ENCODE results near the gene FBN2. TPM values are rescaled to one million over a fixed set of nuclear protein-coding genes. Genes with fewer than 3 reads are reported as not detected.

FBN2 gene
- total RNA-seq, 2 donors from 2014 or later, result 1.8 to 1.9 TPM

DNA sequence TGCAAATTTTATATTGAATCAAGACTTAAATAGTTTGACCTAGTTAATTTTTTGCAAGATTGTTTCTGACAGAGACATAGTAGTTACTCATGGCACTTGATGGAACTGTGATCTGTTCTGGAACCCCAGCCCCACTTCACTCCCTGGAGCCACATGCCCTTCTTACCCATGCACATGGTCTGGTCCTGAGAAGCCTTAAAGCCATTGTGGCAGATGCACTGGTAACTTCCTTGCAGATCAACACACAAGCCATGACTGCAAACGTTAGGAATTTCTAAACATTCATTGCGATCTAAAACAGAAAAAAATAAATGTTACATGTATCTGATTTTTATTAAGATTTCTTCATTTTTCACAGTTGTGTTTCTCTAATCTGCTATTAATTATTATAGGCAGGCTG, 233.3 kb downstream of the FBN2 start:
- no peak overlapping the region for H3K9ac ChIP-seq (ENCODE audit: low read depth in 2 of 2, low read length in 2 of 2)
- intact Hi-C loops (cut with DNase I), result no loop called here
- no peak overlapping the region for H3K4me3 ChIP-seq
- H3K27ac ChIP-seq, result no peak overlapping the region
- no peaks in the 10 kb centered on the region for H3K27me3 ChIP-seq
- H3K36me3 ChIP-seq, result no peaks in the 10 kb centered on the region
- H3K4me1 ChIP-seq, result no peaks in the 10 kb centered on the region
- no peak for DNase-seq
- TF ChIP-seq, protein P1, sequence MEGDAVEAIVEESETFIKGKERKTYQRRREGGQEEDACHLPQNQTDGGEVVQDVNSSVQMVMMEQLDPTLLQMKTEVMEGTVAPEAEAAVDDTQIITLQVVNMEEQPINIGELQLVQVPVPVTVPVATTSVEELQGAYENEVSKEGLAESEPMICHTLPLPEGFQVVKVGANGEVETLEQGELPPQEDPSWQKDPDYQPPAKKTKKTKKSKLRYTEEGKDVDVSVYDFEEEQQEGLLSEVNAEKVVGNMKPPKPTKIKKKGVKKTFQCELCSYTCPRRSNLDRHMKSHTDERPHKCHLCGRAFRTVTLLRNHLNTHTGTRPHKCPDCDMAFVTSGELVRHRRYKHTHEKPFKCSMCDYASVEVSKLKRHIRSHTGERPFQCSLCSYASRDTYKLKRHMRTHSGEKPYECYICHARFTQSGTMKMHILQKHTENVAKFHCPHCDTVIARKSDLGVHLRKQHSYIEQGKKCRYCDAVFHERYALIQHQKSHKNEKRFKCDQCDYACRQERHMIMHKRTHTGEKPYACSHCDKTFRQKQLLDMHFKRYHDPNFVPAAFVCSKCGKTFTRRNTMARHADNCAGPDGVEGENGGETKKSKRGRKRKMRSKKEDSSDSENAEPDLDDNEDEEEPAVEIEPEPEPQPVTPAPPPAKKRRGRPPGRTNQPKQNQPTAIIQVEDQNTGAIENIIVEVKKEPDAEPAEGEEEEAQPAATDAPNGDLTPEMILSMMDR (IDR thresholded peaks at IDR 0.05), result no peak
- no peaks in the 10 kb centered on the region for H3K9me3 ChIP-seq

DNA sequence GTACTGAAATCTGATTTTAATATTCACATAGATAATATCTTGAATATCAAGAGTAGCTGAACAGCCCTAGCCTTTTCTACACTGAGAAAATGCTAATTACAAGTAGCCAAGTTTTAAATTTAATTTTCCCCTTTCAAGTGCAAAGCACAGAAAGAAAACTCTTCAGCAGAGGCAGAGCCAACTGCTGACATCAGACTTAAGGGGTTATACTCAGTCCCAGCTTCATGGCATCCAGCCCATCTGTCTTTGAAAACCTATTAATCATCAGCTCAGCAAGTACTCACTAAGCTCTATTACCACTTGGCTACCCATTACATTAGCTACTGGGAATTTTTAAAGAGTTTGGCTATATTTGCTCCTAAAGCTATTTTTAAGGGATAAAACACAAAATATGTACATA, 234.0 kb downstream of the FBN2 start:
- no peak overlapping the region for H3K4me3 ChIP-seq
- no peak overlapping the region for H3K9ac ChIP-seq (ENCODE audit: low read depth in 2 of 2, low read length in 2 of 2)
- DNase-seq, result no peak
- H3K27me3 ChIP-seq, result no peaks in the 10 kb centered on the region
- no peaks in the 10 kb centered on the region for H3K9me3 ChIP-seq
- TF ChIP-seq, protein P1 (IDR thresholded peaks at IDR 0.05), result no peak
- no peaks in the 10 kb centered on the region for H3K36me3 ChIP-seq
- H3K4me1 ChIP-seq, result no peaks in the 10 kb centered on the region
- no peak overlapping the region for H3K27ac ChIP-seq
- intact Hi-C loops (cut with DNase I), result no loop called here

DNA sequence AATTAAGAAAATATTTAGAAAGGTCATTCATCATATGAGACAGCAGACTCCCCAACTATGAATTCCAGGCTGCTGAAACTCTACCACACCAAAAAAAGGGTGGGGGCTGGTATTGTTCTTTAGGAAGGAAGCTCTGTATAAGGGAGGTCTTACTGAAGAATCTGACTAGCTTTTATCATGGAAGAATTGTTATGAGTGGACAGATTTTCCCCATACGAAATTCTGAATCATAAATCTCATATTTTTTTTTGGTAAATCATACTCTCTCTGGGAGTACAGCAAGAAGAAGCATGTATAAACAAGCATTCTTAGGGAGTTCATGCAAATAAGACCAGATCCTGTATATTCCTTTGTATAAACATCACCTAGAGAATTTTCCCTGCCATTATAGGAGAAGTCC, 234.5 kb downstream of the FBN2 start:
- no peak overlapping the region for H3K27ac ChIP-seq
- DNase-seq, result no peak
- TF ChIP-seq, protein P1 (IDR thresholded peaks at IDR 0.05), result no peak
- H3K4me1 ChIP-seq, result no peaks in the 10 kb centered on the region
- H3K9ac ChIP-seq (ENCODE audit: low read depth in 2 of 2, low read length in 2 of 2), result no peak overlapping the region
- H3K9me3 ChIP-seq, result no peaks in the 10 kb centered on the region
- H3K36me3 ChIP-seq, result no peaks in the 10 kb centered on the region
- no peaks in the 10 kb centered on the region for H3K27me3 ChIP-seq
- intact Hi-C loops (cut with DNase I), result no loop called here
- H3K4me3 ChIP-seq, result no peak overlapping the region

DNA sequence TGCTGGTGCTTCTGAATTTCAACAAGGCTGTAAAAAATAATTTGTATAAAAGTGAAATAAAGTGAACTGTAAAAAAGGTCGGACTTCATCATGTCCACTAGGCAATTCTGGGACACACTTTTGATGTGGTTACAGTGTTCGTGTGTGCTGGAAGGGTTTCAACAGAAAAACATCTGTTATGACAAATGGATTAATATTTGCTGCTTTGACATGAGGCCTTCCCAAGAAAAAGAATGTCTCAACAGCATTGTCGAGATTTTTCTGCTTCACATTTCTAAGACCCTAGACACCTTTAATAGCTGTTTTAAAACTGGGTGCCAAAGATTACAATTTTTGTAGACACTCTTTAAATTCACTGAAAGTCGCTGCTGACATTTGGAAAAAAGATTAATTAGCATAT, 237.9 kb downstream of the FBN2 start:
- intact Hi-C loops (cut with DNase I), result no loop called here
- no peaks in the 10 kb centered on the region for H3K27me3 ChIP-seq

DNA sequence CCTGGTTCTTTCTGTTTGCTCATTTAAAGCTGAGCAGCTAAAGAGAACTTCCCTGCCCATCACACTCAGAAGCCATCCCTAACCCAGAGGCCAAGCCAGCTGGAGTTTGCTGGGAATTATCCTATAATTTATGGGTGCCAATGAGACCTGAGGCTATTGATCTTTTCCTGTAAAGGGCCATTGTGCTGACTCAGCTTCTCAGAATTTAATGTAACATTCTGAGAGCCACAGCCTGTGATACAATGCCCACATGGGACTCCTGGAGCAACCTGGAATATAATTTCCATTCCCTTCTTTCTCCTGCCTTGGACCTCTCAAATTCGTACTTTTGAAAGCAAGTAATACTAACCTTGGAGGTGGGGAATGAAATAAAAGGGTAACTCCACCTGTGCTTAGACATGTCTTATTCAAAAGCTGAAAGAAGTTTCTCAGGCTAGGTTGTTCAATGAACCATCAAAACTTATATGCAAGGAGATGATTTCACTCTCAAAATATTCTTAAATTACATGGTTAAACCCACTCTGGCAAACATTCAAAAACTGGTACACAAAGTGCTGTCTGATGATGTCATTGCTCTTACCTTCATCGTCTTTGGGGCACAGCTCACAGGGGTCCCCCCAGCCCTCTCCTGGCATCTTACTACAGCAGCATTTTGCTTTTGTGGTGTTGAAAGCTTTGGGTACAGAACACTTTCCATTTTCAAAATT, 247.7 kb downstream of the FBN2 start:
- DNase-seq, result no peak
- Histone ChIP-seq H3K9ac (ENCODE audit: low read depth in 2 of 2, low read length in 2 of 2) (no peak overlapping the region), H3K4me3 (no peak overlapping the region), H3K4me1 (no peaks in the 10 kb centered on the region), H3K27me3 (no peaks in the 10 kb centered on the region), H3K27ac (no peak overlapping the region), H3K36me3 (no peaks in the 10 kb centered on the region), H3K9me3 (no peaks in the 10 kb centered on the region)
- intact Hi-C loops (cut with DNase I), result no loop called here
- TF ChIP-seq, protein P1 (IDR thresholded peaks at IDR 0.05), result no peak

More for the DNA sequence above, 237.9 kb downstream of the FBN2 start:
- DNase-seq, result no peak
- Histone ChIP-seq H3K4me3 (no peak overlapping the region), H3K9ac (ENCODE audit: low read depth in 2 of 2, low read length in 2 of 2) (no peak overlapping the region), H3K9me3 (no peaks in the 10 kb centered on the region), H3K27ac (no peak overlapping the region), H3K36me3 (no peaks in the 10 kb centered on the region), H3K4me1 (no peaks in the 10 kb centered on the region)
- TF ChIP-seq, protein P1 (IDR thresholded peaks at IDR 0.05), result no peak

All from colonic mucosa (tissue), 4 donors.